DND-41 (cell line): ENCODE measurements around the gene ANO6.

ENCODE experiments used
- ATAC-seq: fragments of 200-7000 bp; cut with Tn5 transposase; 3 replicates; pipeline ENCODE4 v1.9.1; 2021; ENCODE audit warnings: low read depth; ENCODE audit not compliant: insufficient read depth
- DNase-seq: peaks from one replicate; pipeline ENCODE4 v3.0.0-alpha.2; 2020
- H2AFZ ChIP-seq: 2 replicates; pipeline ENCODE4 v1.6.0; 2012; ENCODE audit warnings: low read depth, low read length
- H3K27ac ChIP-seq: 2 replicates; pipeline ENCODE4 v1.5.1; 2012; ENCODE audit warnings: low read length, inconsistent platforms
- H3K27me3 ChIP-seq: fragments of 200-600 bp; sonication (generic); 2 replicates; pipeline ENCODE4 v1.6.0; 2012; ENCODE audit warnings: low read length, mild to moderate bottlenecking, inconsistent platforms; ENCODE audit not compliant: insufficient read depth, poor library complexity
- H3K36me3 ChIP-seq: 2 replicates; pipeline ENCODE4 v1.5.1; 2012; ENCODE audit warnings: low read length, inconsistent platforms; ENCODE audit not compliant: insufficient read depth
- H3K4me1 ChIP-seq: 2 replicates; pipeline ENCODE4 v1.5.1; 2012; ENCODE audit warnings: mild to moderate bottlenecking, low read length; ENCODE audit not compliant: insufficient read depth
- H3K4me2 ChIP-seq: 2 replicates; pipeline ENCODE4 v1.6.0; 2012; ENCODE audit warnings: mild to moderate bottlenecking, moderate library complexity, low read length, inconsistent platforms; ENCODE audit not compliant: insufficient read depth
- H3K4me3 ChIP-seq, 2 experiments: fragments of 200-600 bp in 1 of 2; shearing (Covaris generic) in 1 of 2; 2 replicates each; pipeline ENCODE4 v1.5.1; 2012 to 2016; ENCODE audit warnings: inconsistent platforms in 2 of 2, low read length in 2 of 2, mild to moderate bottlenecking in 2 of 2, low read depth in 1 of 2, moderate library complexity in 1 of 2
- H3K79me2 ChIP-seq: 2 replicates; pipeline ENCODE4 v1.6.0; 2012; ENCODE audit warnings: low read length, inconsistent platforms; ENCODE audit not compliant: insufficient read depth
- H3K9ac ChIP-seq: 2 replicates; pipeline ENCODE4 v1.6.0; 2012; ENCODE audit warnings: low read depth, mild to moderate bottlenecking, inconsistent platforms, low read length, moderate library complexity
- H3K9me3 ChIP-seq: 2 replicates; pipeline ENCODE4 v1.5.1; 2012; ENCODE audit warnings: low read length, moderate library complexity, mild to moderate bottlenecking, inconsistent platforms; ENCODE audit not compliant: insufficient read depth, severe bottlenecking
- H4K20me1 ChIP-seq: 2 replicates; pipeline ENCODE4 v1.6.0; 2012; ENCODE audit warnings: low read length; ENCODE audit not compliant: insufficient read depth
- CTCF ChIP-seq: IDR thresholded peaks from 2 replicates; pipeline ENCODE4 v1.5.1; 2012; ENCODE audit warnings: borderline replicate concordance, low read length, moderate library complexity, mild to moderate bottlenecking; ENCODE audit not compliant: poor library complexity, severe bottlenecking; ENCODE audit errors: extremely low read depth
- EZH2 ChIP-seq: IDR thresholded peaks from 3 replicates; pipeline ENCODE4 v1.6.1; 2012; ENCODE audit warnings: borderline replicate concordance, low read depth, mild to moderate bottlenecking, moderate library complexity, low read length, inconsistent platforms; ENCODE audit not compliant: severe bottlenecking

Gene ANO6

GRCh38 chr12:45186762-45187161, 29.1 kb upstream of the ANO6 start:
- Histone ChIP-seq H2AFZ (no peak overlapping the region), H3K36me3 (no peaks in the 10 kb centered on the region), H3K27ac (no peak overlapping the region), H4K20me1 (no peaks in the 10 kb centered on the region), H3K9ac (no peak overlapping the region), H3K4me2 (no peak overlapping the region), H3K27me3 (no peaks in the 10 kb centered on the region), H3K4me1 (no peaks in the 10 kb centered on the region), H3K9me3 (no peaks in the 10 kb centered on the region), H3K79me2 (no peaks in the 10 kb centered on the region), H3K4me3 (no peak overlapping the region)
- DNase-seq (no peak), ATAC-seq (no peak)
- TF ChIP-seq EZH2, result no peak
- TF ChIP-seq CTCF, result no peak

GRCh38 chr12:45189766-45190403, 26.0 kb upstream of the ANO6 start:
- TF ChIP-seq EZH2 (no peak), CTCF (no peak)
- ATAC-seq (no peak), DNase-seq (no peak)
- H4K20me1 ChIP-seq, result no peaks in the 10 kb centered on the region
- H3K27ac ChIP-seq, result no peak overlapping the region
- no peak overlapping the region for H3K9ac ChIP-seq
- no peak overlapping the region for H2AFZ ChIP-seq
- no peaks in the 10 kb centered on the region for H3K9me3 ChIP-seq
- no peaks in the 10 kb centered on the region for H3K4me1 ChIP-seq
- no peaks in the 10 kb centered on the region for H3K27me3 ChIP-seq
- H3K4me2 ChIP-seq, result no peak overlapping the region
- H3K36me3 ChIP-seq, result no peaks in the 10 kb centered on the region
- H3K79me2 ChIP-seq, result no peaks in the 10 kb centered on the region
- H3K4me3 ChIP-seq, result no peak overlapping the region

GRCh38 chr12:45191239-45191638, 24.7 kb upstream of the ANO6 start:
- Histone ChIP-seq H3K9me3 (no peaks in the 10 kb centered on the region), H3K27ac (no peak overlapping the region)

More at GRCh38 chr12:45191239-45191638, 24.7 kb upstream of the ANO6 start:
- ATAC-seq, result no peak
- H3K9ac ChIP-seq, result no peak overlapping the region
- TF ChIP-seq CTCF (no peak), EZH2 (no peak)
- H3K4me2 ChIP-seq, result no peak overlapping the region
- H3K4me3 ChIP-seq, result no peak overlapping the region
- DNase-seq, result no peak
- H3K36me3 ChIP-seq, result no peaks in the 10 kb centered on the region
- H2AFZ ChIP-seq, result no peak overlapping the region
- no peaks in the 10 kb centered on the region for H3K79me2 ChIP-seq
- H3K4me1 ChIP-seq, result no peaks in the 10 kb centered on the region
- no peaks in the 10 kb centered on the region for H3K27me3 ChIP-seq
- no peaks in the 10 kb centered on the region for H4K20me1 ChIP-seq
